GM12801 (cell line): ENCODE measurements around the gene SCAMP3.

Experiments
- TF ChIP-seq, protein P1 (sequence below): IDR thresholded peaks from one replicate; pipeline ENCODE4 v1.5.1; 2011; ENCODE audit warnings: control low read depth; ENCODE audit not compliant: insufficient read length; ENCODE audit errors: extremely low read depth

SCAMP3 gene

DNA sequence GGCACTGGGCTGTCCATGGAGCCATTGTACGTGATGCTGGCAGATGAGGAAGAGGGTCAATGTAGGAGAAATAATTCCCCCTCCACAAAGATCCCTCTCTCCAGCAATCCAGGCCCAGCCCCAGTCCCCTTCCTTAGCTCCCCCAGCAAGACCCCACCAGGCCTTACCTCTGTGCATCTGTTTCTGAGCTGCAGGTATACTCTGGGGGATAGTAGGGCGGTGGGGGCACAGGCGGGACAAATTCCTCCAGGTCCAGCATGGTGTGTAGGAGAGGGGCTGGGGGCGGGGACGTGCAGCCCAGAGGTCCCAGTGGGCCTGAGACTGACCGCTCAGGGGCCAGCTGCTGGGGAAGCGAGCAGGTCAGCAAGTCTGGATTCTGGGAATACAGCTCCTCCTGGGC lies 10.6 kb downstream of the SCAMP3 start:
- TF ChIP-seq, protein P1, sequence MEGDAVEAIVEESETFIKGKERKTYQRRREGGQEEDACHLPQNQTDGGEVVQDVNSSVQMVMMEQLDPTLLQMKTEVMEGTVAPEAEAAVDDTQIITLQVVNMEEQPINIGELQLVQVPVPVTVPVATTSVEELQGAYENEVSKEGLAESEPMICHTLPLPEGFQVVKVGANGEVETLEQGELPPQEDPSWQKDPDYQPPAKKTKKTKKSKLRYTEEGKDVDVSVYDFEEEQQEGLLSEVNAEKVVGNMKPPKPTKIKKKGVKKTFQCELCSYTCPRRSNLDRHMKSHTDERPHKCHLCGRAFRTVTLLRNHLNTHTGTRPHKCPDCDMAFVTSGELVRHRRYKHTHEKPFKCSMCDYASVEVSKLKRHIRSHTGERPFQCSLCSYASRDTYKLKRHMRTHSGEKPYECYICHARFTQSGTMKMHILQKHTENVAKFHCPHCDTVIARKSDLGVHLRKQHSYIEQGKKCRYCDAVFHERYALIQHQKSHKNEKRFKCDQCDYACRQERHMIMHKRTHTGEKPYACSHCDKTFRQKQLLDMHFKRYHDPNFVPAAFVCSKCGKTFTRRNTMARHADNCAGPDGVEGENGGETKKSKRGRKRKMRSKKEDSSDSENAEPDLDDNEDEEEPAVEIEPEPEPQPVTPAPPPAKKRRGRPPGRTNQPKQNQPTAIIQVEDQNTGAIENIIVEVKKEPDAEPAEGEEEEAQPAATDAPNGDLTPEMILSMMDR, result no peak

DNA sequence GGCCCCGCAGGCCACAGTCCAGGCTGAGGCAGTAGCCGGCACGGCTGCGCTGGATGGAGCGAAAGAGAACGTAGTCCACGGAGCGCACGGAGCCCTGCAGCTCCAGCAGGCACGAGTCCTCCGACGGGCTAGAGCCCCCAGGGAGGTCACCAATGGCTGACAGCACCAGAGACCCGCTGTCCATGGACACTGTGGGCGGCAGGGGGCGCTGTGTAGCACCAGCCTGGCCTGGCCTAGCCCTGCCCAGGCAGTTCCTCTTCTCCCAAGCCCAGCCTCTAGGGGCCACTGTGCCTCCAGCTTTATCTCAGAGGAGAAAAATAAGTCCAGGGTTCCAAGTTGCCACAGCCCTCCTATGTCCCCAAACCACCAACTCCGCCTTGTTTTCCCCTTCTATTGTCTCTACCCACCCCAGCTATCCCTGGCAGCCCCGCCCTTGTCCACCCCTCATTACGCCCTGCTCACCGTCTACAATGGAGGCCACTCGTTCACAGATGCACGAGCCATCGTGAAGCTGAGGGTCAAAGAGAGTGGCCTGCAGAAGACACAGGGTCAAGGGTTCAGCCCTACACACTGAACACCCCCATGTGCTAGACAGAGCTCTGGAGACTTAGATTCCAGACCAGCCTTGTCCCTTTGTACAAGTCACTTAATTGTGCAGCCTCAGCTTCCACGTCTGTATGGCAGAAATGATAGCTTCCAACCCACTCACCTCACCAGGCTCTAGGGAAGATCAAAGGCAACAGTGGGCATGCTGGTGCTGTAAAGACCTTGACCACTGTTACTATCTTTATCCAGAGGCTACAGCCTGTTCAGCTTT lies 11.3 kb downstream of the SCAMP3 start:
- TF ChIP-seq, protein P1, result peak; percentile 96

DNA sequence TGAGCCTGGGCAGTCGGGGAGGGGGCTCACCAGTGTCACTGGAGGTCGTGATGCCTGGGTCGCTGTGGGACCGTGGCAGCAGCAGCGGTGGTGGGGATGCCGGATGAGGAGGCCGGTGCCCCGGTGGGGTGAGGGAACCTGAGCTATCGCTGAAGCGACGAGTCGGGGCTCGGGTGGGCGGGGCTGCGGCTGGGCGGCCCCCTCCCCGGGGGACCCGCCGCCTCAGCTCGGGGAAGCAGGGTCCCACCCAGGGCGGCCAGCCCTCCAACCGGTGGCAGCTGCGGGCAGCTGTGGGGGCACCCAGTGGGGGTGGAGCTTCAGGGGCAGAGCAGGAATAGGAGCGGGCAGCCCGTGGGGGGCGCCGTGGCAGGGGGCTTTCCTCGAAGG lies 11.9 kb downstream of the SCAMP3 start:
- TF ChIP-seq, protein P1, result no peak

DNA sequence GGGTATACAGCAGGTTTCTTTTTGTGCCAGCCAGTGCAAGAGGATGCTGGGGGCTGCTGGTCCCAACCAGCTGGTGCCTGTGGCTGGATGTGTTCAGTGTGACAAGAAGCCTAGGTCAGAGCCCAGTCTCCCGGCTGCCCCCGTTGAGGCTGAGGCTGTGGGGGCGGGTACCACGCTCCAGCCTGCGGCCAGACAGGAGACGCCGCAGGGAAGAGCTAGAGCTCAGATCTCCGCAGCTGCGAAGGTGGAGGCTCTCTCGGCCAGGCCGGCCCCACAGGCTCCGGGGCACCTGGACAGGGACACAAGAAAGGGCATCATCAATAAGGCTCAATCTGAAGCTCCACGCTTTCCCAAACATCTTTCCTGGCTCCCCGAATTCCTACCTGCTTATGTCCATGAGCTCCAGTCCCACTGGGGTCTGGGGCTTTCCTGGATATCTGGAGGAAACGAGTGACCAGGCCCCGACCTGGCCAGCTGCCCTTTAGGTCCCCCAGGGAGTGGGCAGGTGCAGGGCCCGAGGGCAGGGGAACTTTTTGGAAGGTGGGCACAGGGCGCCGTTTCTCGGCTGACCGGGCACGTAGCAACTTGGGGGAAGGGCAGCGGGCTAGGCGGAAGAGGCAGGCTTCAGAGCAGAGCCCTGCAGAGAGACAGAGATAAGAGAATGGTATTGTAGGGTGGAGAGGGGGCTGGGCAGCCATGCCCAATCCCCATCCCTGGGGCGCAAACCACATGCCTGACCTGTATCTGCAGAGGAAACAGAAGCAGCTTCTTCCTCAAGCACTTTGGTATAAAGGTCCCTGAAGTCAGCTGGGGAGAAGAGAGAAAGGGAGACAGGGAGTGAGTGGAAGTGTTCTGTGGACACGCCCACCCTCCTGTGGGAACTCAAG lies 14.2 kb downstream of the SCAMP3 start:
- TF ChIP-seq, protein P1, result no peak

DNA sequence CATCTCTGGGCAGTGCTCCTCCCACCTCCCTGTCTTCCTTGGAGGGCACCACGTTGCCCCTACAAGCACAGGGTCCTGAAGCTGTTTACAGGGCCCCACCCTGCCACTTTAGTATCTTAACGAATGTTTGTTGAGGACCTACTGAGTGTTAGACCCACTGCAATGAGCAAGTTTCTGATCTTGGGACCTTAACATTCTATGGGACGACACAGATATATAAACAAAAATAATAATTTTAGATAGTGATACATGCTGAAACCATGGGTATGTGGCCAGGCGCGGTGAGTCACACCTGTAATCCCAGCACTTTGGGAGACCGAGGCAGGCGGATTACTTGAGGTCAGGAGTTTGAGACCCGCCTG lies 17.0 kb downstream of the SCAMP3 start:
- TF ChIP-seq, protein P1, result no peak

DNA sequence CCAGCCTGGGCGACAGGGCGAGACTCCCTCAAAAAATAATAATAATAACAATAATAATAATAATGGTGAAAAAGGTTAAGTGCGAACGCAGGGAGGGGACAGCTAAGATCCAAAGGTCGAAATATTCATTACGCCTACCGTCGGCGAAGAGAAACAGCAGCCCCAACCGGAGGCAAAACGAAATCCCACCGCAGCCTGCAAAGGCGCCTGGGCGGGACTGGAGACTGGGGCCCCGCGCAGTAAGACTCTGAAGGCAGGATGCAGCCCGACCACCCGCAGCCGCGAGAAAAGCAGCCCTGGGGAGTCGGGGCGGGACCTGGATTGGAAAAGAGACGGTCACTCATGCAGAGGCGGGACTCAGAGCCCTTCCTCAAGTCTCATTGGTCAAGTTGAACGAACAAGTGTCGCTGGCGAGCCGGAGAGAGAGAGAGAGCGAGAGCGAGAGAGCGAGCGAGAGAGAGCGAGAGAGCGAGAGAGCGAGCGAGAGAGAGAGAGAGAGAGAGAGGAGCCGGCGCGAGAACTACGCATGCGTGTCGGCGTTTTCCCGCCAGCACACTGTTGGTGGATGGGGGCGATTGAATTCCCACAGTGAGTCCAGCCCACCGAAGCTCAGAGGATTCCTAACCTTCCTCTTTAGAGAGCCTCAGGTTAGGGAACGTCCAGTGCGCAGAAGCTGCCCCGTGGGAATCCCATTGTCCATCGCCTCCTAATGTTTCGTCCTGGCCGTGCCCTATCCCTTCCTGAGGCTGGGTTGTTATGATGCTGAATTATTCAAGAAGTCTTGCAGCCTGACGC lies 17.6 kb downstream of the SCAMP3 start:
- TF ChIP-seq, protein P1, result no peak
